SK-N-MC (cell line): ENCODE data around the gene MT1E.

Source experiments
- EZH2 ChIP-seq: fragments of 200-600 bp; sonication (generic); IDR thresholded peaks from one replicate; pipeline ENCODE4 v1.6.1; 2017; ENCODE audit warnings: antibody characterized with exemption
- POLR2AphosphoS5 ChIP-seq: IDR thresholded peaks from 2 replicates; pipeline ENCODE4 v1.6.1; 2012; ENCODE audit warnings: mild to moderate bottlenecking, low read depth, low read length, borderline replicate concordance

- no peak for TF ChIP-seq POLR2AphosphoS5
- TF ChIP-seq EZH2, result no peak
Measured at GRCh38 chr16:56653218-56653617, 27.6 kb downstream of the MT1E start.
